Hepatocyte (in vitro differentiated cells): ENCODE results near the gene SAFB2. TPM values are rescaled to one million over a fixed set of nuclear protein-coding genes. Genes with fewer than 3 reads are reported as not detected.
A peak's percentile ranks its signal among the peaks of the same experiment; 100 is the strongest.

ENCODE experiments used
- DNase-seq: peaks from one replicate; pipeline ENCODE4 v3.0.0-alpha.2; 2016; ENCODE audit warnings: low spot score
- H2AFZ ChIP-seq: fragments of 200-600 bp; sonication (generic); 2 replicates; pipeline ENCODE4 v1.6.0; 2016; ENCODE audit warnings: antibody characterized with exemption, mild to moderate bottlenecking
- H3K27ac ChIP-seq: fragments of 200-600 bp; sonication (generic); 2 replicates; pipeline ENCODE4 v1.5.1; 2016; ENCODE audit warnings: mild to moderate bottlenecking
- H3K27me3 ChIP-seq: fragments of 200-600 bp; sonication (generic); 2 replicates; pipeline ENCODE4 v1.6.1; 2016
- H3K36me3 ChIP-seq: fragments of 200-600 bp; sonication (generic); replicated peaks from 2 replicates; pipeline ENCODE4 v1.5.1; 2016; ENCODE audit warnings: low read depth; ENCODE audit not compliant: insufficient read depth
- H3K4me1 ChIP-seq: fragments of 200-600 bp; sonication (generic); 2 replicates; pipeline ENCODE4 v1.5.1; 2016; ENCODE audit warnings: mild to moderate bottlenecking, moderate library complexity; ENCODE audit not compliant: insufficient read depth
- H3K4me2 ChIP-seq: fragments of 200-600 bp; sonication (generic); 2 replicates; pipeline ENCODE4 v1.6.0; 2016
- H3K4me3 ChIP-seq: fragments of 200-600 bp; sonication (generic); 2 replicates; pipeline ENCODE4 v1.5.1; 2016; ENCODE audit warnings: mild to moderate bottlenecking
- H3K79me2 ChIP-seq: fragments of 200-600 bp; sonication (generic); 2 replicates; pipeline ENCODE4 v1.6.0; 2017; ENCODE audit warnings: mild to moderate bottlenecking
- H3K9me2 ChIP-seq: fragments of 200-600 bp; sonication (generic); replicated peaks from 2 replicates; pipeline ENCODE4 v1.6.0; 2017; ENCODE audit warnings: mild to moderate bottlenecking; ENCODE audit not compliant: insufficient read depth
- H3K9me3 ChIP-seq: fragments of 200-600 bp; sonication (generic); 2 replicates; pipeline ENCODE4 v1.5.1; 2016; ENCODE audit warnings: low read depth, mild to moderate bottlenecking
- H4K20me1 ChIP-seq: fragments of 200-600 bp; sonication (generic); 2 replicates; pipeline ENCODE4 v1.6.0; 2016; ENCODE audit warnings: mild to moderate bottlenecking; ENCODE audit not compliant: insufficient read depth, poor library complexity, severe bottlenecking
- EZH2 ChIP-seq: fragments of 200-600 bp; sonication (generic); IDR thresholded peaks from 2 replicates; pipeline ENCODE4 v1.6.1; 2016; ENCODE audit warnings: antibody characterized with exemption, mild to moderate bottlenecking, borderline replicate concordance
- EZH2phosphoT487 ChIP-seq: fragments of 200-600 bp; sonication (generic); IDR thresholded peaks from one replicate; pipeline ENCODE4 v1.6.1; 2018; ENCODE audit warnings: antibody characterized with exemption, mild to moderate bottlenecking, low read depth, moderate library complexity; ENCODE audit not compliant: unreplicated experiment, severe bottlenecking
- WGBS: methylation state at CpG from one replicate; pipeline ENCODE4 v1.1.6; 2016; ENCODE audit warnings: low lambda C conversion rate; ENCODE audit errors: missing lambda C conversion rate; 5-methylcytosine and 5-hydroxymethylcytosine counted together
- polyA plus RNA-seq: library from polyadenylated mRNA; unstranded; fragments of >200 nt; fragmentation: Nextera tagmentation; extraction: Ambion mirVana; gene quantifications from 2 replicates; pipeline ENCODE4 v1.2.1, GENCODE V29; 2016
- total RNA-seq: library from RNA; depleted of rRNA; stranded (reverse); fragments of >200 nt; gene quantifications from 2 replicates; pipeline ENCODE4 v1.2.3, GENCODE V29; 2014
- TF ChIP-seq, protein P1 (sequence below): fragments of 200-600 bp; sonication (generic); IDR thresholded peaks from 2 replicates; pipeline ENCODE4 v1.5.1; 2016; ENCODE audit warnings: antibody characterized with exemption, mild to moderate bottlenecking; ENCODE audit not compliant: poor library complexity

The SAFB2 gene
- total and polyA plus RNA-seq, 2 experiments from 2014 or later, result 21.1 to 42.6 TPM

DNA sequence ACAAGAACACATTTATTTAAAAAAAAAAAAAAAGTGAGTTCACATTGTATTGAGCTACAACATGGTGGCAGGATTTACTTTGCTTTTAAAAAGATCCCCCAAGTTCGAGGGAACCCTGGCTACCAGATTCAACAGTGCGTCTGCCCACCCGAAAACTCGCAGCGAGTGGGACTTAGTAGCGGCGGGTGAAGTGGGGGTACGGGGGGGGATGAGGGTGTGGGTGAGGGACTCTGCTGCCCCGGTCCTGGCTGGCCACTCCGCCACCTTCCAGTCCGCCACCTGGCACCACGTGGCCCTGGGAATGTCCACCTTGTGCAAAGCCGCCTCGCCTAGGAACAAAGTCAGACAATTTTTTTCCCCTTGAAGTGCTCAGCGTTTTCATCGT lies 35.5 kb downstream of the SAFB2 start:
- TF ChIP-seq EZH2 (no peak), EZH2phosphoT487 (no peak)
- TF ChIP-seq, protein P1, sequence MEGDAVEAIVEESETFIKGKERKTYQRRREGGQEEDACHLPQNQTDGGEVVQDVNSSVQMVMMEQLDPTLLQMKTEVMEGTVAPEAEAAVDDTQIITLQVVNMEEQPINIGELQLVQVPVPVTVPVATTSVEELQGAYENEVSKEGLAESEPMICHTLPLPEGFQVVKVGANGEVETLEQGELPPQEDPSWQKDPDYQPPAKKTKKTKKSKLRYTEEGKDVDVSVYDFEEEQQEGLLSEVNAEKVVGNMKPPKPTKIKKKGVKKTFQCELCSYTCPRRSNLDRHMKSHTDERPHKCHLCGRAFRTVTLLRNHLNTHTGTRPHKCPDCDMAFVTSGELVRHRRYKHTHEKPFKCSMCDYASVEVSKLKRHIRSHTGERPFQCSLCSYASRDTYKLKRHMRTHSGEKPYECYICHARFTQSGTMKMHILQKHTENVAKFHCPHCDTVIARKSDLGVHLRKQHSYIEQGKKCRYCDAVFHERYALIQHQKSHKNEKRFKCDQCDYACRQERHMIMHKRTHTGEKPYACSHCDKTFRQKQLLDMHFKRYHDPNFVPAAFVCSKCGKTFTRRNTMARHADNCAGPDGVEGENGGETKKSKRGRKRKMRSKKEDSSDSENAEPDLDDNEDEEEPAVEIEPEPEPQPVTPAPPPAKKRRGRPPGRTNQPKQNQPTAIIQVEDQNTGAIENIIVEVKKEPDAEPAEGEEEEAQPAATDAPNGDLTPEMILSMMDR, result no peak
- Histone ChIP-seq H3K9me3 (no peaks in the 10 kb centered on the region), H3K27me3 (no peaks in the 10 kb centered on the region), H3K79me2 (no peaks in the 10 kb centered on the region), H3K4me1 (peaks cover 3% of the 10 kb centered on the region), H4K20me1 (no peaks in the 10 kb centered on the region), H3K4me3 (no peak overlapping the region), H3K4me2 (no peak overlapping the region), H2AFZ (no peak overlapping the region), H3K9me2 (no peaks in the 10 kb centered on the region), H3K36me3 (no peaks in the 10 kb centered on the region), H3K27ac (no peak overlapping the region)
- WGBS, result 98% methylated on average over 15 of the region's 16 CpGs
- no peak for DNase-seq

DNA sequence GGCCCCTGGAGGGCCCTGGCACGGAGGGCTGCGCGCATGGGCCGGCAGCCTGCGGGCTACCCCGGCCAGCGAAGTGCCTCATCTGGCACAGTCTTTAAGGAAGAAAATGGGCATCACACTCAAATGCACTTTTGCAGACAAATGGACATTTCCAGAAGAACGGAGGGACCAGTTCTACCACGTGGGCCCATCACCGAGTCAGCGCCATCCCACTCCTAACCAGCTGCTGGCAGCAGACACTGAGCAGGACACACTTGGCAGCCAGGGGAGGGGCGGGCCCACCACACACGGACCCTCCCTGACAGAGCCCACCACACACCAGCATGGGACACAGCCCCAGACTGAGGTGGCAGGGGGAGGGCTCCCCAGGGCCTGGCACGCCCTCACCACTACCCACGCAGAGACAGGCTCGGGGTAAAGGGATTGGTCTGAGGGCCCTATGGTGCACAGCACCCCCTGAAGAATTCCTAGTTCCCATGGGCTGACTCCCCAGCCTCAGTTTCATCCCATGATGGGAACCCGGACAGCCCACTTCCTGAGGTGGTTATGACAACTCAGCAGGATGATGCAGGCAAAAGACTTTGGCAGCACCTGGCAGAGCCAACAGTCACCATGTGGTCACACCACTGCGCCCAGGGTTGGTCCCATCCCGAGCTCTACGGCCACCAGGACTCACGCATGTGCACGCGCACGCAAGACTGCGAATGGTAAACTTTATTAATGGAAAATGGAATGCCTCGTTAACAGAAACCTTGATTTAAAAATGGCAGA lies 36.1 kb downstream of the SAFB2 start:
- Histone ChIP-seq H4K20me1 (no peaks in the 10 kb centered on the region), H3K27me3 (no peaks in the 10 kb centered on the region), H3K4me2 (no peak overlapping the region), H3K4me3 (no peak overlapping the region), H3K4me1 (peaks cover 3% of the 10 kb centered on the region), H2AFZ (no peak overlapping the region), H3K79me2 (no peaks in the 10 kb centered on the region), H3K9me3 (no peaks in the 10 kb centered on the region), H3K27ac (no peak overlapping the region), H3K36me3 (no peaks in the 10 kb centered on the region), H3K9me2 (no peaks in the 10 kb centered on the region)
- WGBS, result 90% methylated on average over 25 of the region's 26 CpGs
- no peak for TF ChIP-seq EZH2phosphoT487
- TF ChIP-seq EZH2, result no peak
- TF ChIP-seq, protein P1, result no peak
- no peak for DNase-seq

DNA sequence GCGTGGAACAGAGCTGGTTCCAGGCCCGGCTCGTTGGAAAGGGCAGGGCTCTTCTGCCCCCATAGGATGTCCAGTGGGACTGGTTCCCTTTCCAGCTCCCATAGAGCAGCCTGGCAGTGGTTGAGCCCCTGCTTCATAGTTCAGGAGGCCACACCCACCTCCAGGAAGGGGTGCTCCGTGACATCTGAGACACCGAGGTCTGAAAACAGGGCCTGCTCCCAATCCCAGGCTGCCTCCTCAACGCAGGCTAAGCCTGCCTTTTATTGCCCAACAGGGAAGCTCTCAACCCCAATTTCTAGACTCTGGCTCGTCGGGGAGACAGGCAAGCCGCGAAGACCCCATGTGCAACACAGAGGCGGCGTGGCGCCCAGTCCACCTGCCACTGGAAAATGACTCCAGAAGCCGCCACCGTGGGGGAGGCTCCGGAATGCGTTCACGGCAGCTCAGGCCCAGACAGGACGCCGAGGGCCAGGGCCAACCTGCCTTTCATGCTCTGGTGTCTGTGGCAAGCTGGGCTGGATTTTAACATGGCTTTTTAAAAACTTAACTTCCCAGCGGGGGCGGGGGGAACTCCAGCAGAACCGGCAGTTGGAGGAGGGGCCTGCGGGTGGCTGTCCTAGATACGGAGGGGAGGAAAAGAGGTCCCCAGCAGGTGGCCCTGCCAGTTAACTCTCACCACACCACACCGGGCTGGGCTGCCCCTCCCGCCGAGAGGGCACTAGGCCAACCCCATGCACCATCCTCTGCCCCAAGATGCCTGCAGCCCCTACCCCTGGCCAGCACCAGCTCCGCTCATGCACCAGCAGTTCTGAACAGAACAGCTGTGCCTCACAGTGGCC lies 36.9 kb downstream of the SAFB2 start:
- Histone ChIP-seq H4K20me1 (no peaks in the 10 kb centered on the region), H3K9me3 (no peaks in the 10 kb centered on the region), H3K4me1 (peaks cover 7% of the 10 kb centered on the region), H3K9me2 (no peaks in the 10 kb centered on the region), H3K36me3 (no peaks in the 10 kb centered on the region), H3K4me3 (no peak overlapping the region), H3K27me3 (no peaks in the 10 kb centered on the region), H3K27ac (peak overlapping the region; percentile 37), H3K4me2 (no peak overlapping the region), H2AFZ (no peak overlapping the region), H3K79me2 (no peaks in the 10 kb centered on the region)
- WGBS, result 41% methylated on average over 25 of the region's 29 CpGs
- DNase-seq, result no peak
- TF ChIP-seq, protein P1, result no peak
- TF ChIP-seq EZH2phosphoT487 (no peak), EZH2 (no peak)
